SIG-M5 treated with dmso at 0.1 percent for 504 hours (cell line): ENCODE measurements around the gene CCDC158.
"Not testable (repeated sequence)": the region's sequence is repeated elsewhere in the genome, so short reads cannot be mapped to it uniquely, and the experiment has no call there.

Experiments used
- DNase-seq: peaks from one replicate; lab custom pipeline; 2025; ENCODE audit not compliant: unreplicated experiment; lab: John Stamatoyannopoulos, UW

CCDC158 gene

GRCh38 chr4:76312457-76312856 is 108.5 kb downstream of the CCDC158 start:
- DNase-seq, result no peak

GRCh38 chr4:76311896-76312331 is 109.0 kb downstream of the CCDC158 start:
- DNase-seq, result no peak

- no peak for DNase-seq
These were observed 110.3 kb downstream of the CCDC158 start for GRCh38 chr4:76310683-76311082.

GRCh38 chr4:76309939-76310550 is 110.9 kb downstream of the CCDC158 start:
- DNase-seq, result no peak

GRCh38 chr4:76308548-76308947 is 112.4 kb downstream of the CCDC158 start:
- DNase-seq, result no peak

- no peak for DNase-seq
These were observed 113.3 kb downstream of the CCDC158 start for GRCh38 chr4:76307660-76308014.

GRCh38 chr4:76306882-76307659 is 113.9 kb downstream of the CCDC158 start:
- DNase-seq, result no peak

GRCh38 chr4:76305971-76306881 is 114.7 kb downstream of the CCDC158 start, which contains the start of gene STBD1:
STBD1 (plus strand) TSS chr4:76306733; CDS start chr4:76306770, 37 bp downstream.
- DNase-seq, result peak; percentile 47

GRCh38 chr4:76305033-76305687 is 115.8 kb downstream of the CCDC158 start:
- no peak for DNase-seq

- peak; percentile 82 for DNase-seq
These were observed 118.0 kb downstream of the CCDC158 start for GRCh38 chr4:76302826-76303438.

GRCh38 chr4:76301775-76302162 is 119.2 kb downstream of the CCDC158 start:
- DNase-seq, result no peak

GRCh38 chr4:76301068-76301774 is 119.7 kb downstream of the CCDC158 start:
- peak; percentile 81 for DNase-seq

GRCh38 chr4:76300012-76300411 is 120.9 kb downstream of the CCDC158 start:
- DNase-seq, result peak; percentile 15

- DNase-seq, result no peak
These were observed 122.7 kb downstream of the CCDC158 start for GRCh38 chr4:76298227-76298626.

- DNase-seq, result peak; percentile 28
These were observed 124.6 kb downstream of the CCDC158 start for GRCh38 chr4:76296286-76296820.

GRCh38 chr4:76293772-76294171 is 127.2 kb downstream of the CCDC158 start:
- DNase-seq, result no peak

- no peak for DNase-seq
These were observed 128.2 kb downstream of the CCDC158 start for GRCh38 chr4:76292730-76293129.

- DNase-seq, result not testable (repeated sequence)
These were observed 133.1 kb downstream of the CCDC158 start for GRCh38 chr4:76287811-76288210.

- no peak for DNase-seq
These were observed 137.0 kb downstream of the CCDC158 start for GRCh38 chr4:76283900-76284299.
